Mesenteric fat pad (tissue), 1 donor: ENCODE data around the gene NACA2. TPM values are rescaled to one million over a fixed set of nuclear protein-coding genes. Genes with fewer than 3 reads are reported as not detected.

Experiments used
- DNase-seq: peaks from one replicate; pipeline ENCODE4 v3.0.0-alpha.2; 2020; ENCODE audit warnings: low spot score
- total RNA-seq: library from RNA; stranded (reverse); fragmentation: NEBNext Ultra II Directional; extraction: Animal tissue kit (Norgen Biotek cat#: 25700); gene quantifications from one replicate; pipeline ENCODE4 v1.2.1, GENCODE V29; 2021
- donor health status: DM: yes; HTN: yes; CAD: no.

Gene NACA2
- total RNA-seq, 1 donor from 2014 or later = not detected

GRCh38 chr17:61551255-61551742, 39.7 kb downstream of the NACA2 start:
- no peak for DNase-seq

GRCh38 chr17:61547113-61547512, 43.9 kb downstream of the NACA2 start:
- DNase-seq = no peak

- no peak for DNase-seq
Measured at GRCh38 chr17:61545335-61545938, 45.6 kb downstream of the NACA2 start.

- DNase-seq = no peak
Measured at GRCh38 chr17:61543786-61544415, 47.1 kb downstream of the NACA2 start.

GRCh38 chr17:61542027-61542426, 49.0 kb downstream of the NACA2 start:
- DNase-seq = no peak

GRCh38 chr17:61540874-61541273, 50.1 kb downstream of the NACA2 start:
- no peak for DNase-seq

Other genes with a start within 250 kb of the NACA2 start
- 16.1 TPM for gene TBX2, start 191.4 kb downstream of the NACA2 start, total RNA-seq
- gene TBX4, start 138.8 kb downstream of the NACA2 start, total RNA-seq = 0.19 TPM